HG03457 (cell line): ENCODE results near the gene MARK3.
"Not testable (repeated sequence)": the region's sequence is repeated elsewhere in the genome, so short reads cannot be mapped to it uniquely, and the experiment has no call there.

ENCODE experiments used
- ATAC-seq: cut with Tn5 transposase; IDR thresholded peaks from one replicate; pipeline ENCODE4 v1.9.1; 2021; ENCODE audit warnings: moderate number of reproducible peaks; ENCODE audit not compliant: unreplicated experiment

The MARK3 gene

GRCh38 chr14:103510724-103511693, 125.8 kb downstream of the MARK3 start:
- no peak for ATAC-seq

- ATAC-seq = not testable (repeated sequence)
These were observed 127.0 kb downstream of the MARK3 start for GRCh38 chr14:103512180-103512579.

GRCh38 chr14:103512701-103513611, 127.7 kb downstream of the MARK3 start:
- ATAC-seq = no peak

DNA sequence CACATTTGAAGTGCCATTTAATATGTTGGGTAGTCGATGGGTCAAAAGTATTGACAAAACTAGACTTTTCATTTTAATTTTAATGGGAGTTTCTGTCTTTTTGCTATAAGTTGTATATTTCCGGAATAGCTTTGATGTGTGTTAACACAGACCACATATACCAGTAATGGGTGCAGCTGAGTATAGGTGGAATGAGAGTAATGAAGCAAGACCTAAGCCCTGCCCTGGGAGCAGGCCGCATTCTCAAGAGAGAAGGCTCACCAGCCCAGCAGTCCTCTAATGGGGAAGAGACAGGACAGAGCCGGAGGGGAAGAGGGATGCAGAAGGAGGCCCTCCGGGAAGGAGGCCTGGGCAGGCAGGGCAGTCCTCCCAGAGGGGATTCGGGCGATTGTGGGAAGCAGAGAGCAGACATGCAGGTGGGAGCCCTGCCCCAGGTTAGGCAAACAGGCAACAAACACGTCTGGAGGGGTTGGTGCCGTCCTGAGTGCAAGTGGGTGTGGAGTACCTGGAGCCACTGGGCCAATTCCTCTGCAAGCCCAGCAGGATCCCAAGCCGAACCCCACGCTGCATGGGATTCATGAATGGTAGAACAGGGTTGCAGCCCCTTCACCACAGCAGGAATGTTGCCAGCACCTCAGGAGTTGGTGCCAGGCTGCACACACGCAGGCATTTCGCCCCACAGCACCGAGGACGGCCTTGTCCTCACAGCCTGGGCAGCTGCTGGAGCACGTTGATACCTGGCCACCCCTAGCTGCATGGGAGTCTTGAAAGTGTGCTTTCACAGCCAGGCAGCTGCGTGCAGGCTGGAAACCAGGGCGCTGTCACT, 129.6 kb downstream of the MARK3 start:
- no peak for ATAC-seq

DNA sequence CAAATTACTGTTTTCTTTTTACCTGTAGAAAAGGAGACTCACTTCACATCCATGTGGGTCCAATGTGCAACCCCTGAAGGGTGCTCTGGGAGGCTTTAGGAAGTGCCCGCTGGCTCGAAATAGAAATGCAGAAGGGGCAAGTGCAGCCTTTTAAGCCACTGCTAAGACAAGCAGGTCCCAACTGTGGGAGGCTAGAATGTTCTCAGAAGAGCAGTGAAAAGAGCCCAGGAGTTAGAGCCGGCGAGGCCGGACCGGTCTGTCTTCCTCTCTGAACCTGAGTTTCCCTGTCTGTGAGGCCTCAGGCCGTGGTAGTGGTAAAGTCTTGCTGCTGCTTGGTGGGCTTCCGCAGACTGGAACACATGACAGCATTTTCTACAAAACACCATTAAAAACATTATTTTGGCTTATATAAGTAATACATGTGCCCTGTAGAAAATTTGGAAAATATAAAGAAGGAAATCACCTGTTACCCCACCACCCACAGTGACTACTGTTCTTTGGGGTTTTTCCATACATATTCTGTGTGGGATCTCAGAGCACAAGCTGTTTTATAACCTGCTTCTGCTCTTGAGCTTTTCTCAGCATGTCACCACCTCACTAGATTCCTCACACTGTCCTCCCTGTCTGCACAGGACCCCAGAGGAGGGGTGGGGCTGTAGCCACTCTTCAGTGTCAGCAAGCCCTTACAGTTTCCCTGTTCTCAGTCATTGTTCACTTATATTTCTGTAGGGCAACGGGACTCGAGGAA, 131.4 kb downstream of the MARK3 start:
- no peak for ATAC-seq

DNA sequence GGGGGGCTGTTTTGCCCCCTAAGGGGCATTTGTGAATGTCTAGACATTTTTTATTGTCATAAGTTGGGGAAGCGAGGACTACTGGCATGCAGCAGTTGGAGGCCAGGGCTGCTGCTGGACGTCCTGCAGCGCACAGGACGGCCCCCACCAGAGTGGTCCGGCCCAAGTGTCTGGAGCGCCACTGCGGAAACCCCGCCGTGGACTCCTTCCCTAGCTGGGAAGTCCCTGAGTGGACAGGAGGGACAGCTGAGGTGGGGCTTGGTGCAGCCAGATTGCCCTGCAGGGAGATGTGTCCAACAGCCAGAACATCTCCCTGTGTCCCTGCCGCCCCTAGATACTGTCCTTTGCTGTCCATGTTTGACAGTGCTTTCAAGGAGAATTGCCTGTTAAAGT, 132.0 kb downstream of the MARK3 start:
- no peak for ATAC-seq

GRCh38 chr14:103517721-103518421, 132.7 kb downstream of the MARK3 start:
- ATAC-seq = no peak

DNA sequence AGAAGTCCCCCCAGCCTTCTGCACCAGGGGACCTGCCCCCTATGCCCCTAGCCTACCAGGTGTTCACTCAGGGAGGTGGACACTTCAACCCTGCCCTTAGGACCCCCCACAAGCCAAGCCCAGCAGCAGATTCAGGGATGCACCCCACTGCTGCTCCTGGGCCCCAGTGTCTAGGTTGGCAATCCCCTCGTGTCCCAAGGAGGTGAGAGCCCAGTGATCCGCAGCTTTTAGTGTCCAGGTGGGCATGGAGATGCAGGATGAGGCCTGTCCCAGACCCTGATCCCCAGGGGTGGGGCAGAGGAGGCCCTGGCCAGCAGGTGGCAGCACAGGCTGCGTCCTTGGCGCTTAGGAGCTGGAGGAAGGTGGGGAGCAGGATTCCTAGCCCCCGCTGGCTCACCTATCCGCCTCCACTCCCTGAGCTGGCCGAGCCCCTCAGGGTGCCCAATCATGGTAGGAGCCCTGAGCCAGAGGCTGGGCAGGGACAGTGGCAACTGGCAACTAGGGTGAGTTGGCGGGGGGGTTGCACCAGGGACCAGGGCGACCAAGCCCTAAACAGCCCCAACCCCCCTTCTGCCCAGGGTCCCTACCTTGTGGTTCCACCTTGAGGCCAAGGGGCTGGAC, 133.3 kb downstream of the MARK3 start:
- no peak for ATAC-seq

DNA sequence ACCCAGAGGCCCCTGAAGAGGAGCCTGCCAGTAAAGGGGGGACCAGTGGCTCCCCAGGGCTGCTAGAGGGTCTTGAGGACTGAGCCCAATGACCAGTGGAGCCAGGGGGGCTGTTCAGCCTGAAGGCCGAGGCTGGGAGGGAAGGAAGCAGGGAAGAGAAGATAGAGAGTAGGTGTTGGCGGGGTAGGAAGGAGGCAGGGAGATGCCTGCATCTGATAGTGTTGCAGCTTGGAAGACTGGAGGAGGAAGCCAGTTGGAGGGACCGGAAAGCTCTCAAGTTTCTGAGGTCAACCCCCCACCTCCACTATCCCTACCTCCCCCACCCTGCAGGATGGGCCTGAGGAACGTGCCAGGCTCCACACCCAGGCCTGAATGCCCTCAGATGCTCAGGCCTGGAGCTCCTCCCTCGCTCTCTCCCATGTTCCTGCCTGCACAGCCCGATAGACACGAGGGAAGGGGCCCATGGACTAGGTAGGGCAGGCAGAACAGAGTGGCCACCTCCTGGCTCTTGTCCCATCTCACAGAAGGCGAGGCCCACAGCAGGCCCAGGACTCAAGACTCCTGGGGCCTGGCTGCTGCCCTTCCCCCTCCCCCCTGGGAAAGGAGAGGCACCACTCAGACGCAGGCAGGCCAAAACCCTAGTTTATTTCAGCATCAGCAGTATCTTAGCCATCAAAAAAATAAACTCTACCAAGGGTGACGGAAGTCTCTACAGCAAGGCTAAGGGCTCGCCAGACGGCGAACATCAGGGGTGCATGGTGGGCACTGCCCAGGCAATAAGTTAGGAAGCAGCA, 134.0 kb downstream of the MARK3 start:
- ATAC-seq = no peak

- ATAC-seq = no peak
These were observed 134.6 kb downstream of the MARK3 start for GRCh38 chr14:103519837-103520212.

DNA sequence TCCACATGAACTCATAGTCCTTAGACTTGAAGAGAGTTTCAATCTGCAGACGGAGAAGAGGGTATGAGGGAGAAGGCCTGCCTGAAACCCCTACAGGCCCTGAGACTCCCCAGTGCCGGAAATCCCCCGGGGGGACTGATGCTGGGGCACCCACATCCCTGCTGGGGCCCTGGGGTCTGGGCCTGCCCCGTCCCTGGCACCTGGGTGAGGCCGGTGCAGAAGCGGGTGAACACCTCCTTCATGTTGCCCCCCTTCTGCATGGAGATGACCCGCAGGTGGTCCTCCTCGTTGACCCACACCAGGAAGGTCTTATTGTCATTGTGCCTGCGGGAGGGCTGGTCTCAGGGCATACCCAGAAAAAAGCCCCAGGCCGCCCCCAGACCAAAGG, 135.0 kb downstream of the MARK3 start:
- ATAC-seq = no peak

DNA sequence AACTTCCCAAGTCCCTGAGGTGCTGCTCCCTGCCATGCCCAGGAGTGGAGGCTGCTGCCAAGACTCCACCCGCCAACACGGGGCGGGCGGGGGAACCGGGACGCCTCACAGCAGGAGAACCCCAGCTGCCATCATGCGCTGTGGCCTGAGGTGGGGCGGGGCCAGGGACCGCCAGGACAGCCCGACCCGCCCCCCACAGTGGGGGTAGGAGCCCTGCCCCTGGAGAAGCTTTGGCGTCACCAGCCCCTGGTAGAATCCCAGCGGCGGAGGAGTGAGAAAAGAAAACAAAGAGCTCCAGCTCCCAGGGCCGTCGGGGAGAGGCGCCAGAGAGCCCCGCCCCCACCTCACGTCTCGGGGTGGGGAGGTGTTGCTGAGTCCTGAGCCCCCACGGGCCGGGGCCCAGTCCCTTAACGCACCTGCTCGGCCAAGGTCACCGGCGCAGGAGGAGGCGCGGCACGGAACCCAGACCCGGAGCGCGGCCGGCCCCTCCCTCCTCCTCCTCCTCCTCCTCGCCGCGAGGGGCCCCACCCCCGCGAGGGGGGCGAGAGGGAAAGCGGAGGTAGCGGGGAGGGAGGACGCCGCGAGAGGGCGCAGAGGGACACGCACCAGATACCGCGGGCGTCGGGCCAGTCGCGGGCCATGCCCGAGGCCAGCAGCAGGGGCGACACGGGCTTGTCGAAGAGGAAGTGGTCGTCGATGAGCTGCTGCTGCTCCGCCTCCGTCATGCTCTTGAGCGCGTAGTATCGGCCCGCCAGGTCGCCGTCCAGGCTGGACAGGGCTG, 135.6 kb downstream of the MARK3 start:
- ATAC-seq = no peak

DNA sequence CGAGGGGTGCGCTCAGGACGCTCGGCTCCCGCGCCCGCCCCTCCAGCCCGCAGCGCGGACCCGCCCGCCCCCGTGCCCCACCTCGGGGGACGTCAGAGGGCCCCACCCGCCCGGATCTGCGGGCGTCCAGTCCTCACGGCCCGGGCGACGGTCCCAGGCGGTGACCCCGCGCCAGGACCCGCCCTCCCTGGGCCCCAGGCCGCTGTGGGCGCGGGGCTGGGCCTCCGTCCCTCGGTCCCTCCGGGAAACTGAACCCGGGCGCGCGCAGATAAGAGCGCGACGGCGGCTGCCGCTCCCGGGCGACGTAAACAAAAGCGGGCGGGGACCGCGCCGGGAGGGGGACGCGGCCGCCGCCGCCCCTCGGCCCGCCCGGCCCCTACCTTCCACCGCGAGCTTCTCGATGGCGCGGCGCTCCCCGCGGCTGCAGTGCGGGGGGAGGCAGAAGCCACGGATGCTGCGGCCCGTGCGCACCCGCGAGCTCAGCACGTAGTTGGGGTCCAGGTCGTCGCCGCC, 136.3 kb downstream of the MARK3 start:
- ATAC-seq = no peak

DNA sequence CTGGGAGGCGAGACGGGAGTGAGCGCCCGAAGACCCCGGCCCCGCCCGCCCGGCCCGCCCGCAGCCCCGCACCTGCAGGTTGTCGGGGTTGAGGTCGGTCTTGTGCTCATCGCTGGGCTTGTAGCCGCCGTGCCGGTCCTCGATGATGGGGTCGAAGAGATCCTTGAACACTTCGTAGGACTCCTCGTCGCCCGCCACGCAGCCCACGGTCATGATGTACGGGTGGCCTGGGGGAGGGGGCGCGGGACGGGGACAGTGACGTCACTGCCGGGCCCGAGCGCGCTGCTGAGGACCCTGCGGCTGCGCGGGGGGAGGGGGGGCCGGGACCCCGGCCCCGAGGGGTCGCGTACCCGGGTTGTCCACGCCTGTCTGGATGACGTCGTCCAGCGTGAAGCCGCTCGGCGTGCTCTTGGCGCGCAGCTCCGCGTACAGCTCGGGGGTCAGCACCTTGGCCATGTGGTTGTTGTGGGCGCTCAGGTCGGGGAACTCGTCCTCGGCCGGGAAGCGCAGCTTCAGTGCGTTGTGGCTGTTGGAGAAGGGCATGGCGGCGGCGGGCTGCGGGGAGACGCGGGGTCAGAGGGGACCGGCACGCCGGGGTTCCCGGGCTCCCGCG, 136.8 kb downstream of the MARK3 start:
- ATAC-seq = no peak

GRCh38 chr14:103522649-103523574, 137.7 kb downstream of the MARK3 start, which contains the start of gene CKB:
Gene CKB, minus strand, starts transcription at chr14:103522830. Its CDS starts 337 bp downstream, at chr14:103522493.
- no peak for ATAC-seq

- no peak for ATAC-seq
These were observed 138.3 kb downstream of the MARK3 start for GRCh38 chr14:103523575-103523954.
